Measurements from ENCODE around the gene THAP12. TPM values are rescaled to one million over a fixed set of nuclear protein-coding genes. Genes with fewer than 3 reads are reported as not detected.

The THAP12 gene
- total RNA-seq, 1 experiment from 2014 or later = 60.0 TPM

- no peak for DNase-seq (ENCODE audit: low spot score)
These were observed 564 bp downstream of the THAP12 start for GRCh38 chr11:76380159-76380976.

GRCh38 chr11:76379807-76380158 is 1.1 kb downstream of the THAP12 start:
- no peak for DNase-seq (ENCODE audit: low spot score)

GRCh38 chr11:76376746-76377558 is 4.0 kb downstream of the THAP12 start:
- DNase-seq (ENCODE audit: low spot score) = no peak

GRCh38 chr11:76371170-76371569 is 9.8 kb downstream of the THAP12 start:
- peak; percentile 83 for DNase-seq (ENCODE audit: low spot score)

GRCh38 chr11:76369406-76369805 is 11.5 kb downstream of the THAP12 start:
- DNase-seq (ENCODE audit: low spot score) = no peak

GRCh38 chr11:76368490-76368889 is 12.4 kb downstream of the THAP12 start:
- DNase-seq (ENCODE audit: low spot score) = no peak

- DNase-seq (ENCODE audit: low spot score) = no peak
These were observed 15.8 kb downstream of the THAP12 start for GRCh38 chr11:76365038-76365679.

- DNase-seq (ENCODE audit: low spot score) = no peak
These were observed 18.2 kb downstream of the THAP12 start for GRCh38 chr11:76362716-76363115.

- no peak for DNase-seq (ENCODE audit: low spot score)
These were observed 19.2 kb downstream of the THAP12 start for GRCh38 chr11:76361776-76362175.

- no peak for DNase-seq (ENCODE audit: low spot score)
These were observed 19.6 kb downstream of the THAP12 start for GRCh38 chr11:76361374-76361773.

- no peak for DNase-seq (ENCODE audit: low spot score)
These were observed 25.8 kb downstream of the THAP12 start for GRCh38 chr11:76355172-76355571.

- no peak for DNase-seq (ENCODE audit: low spot score)
These were observed 32.6 kb downstream of the THAP12 start for GRCh38 chr11:76348348-76348747.

GRCh38 chr11:76347466-76347865 is 33.5 kb downstream of the THAP12 start:
- DNase-seq (ENCODE audit: low spot score) = no peak

GRCh38 chr11:76339221-76339620 is 41.7 kb downstream of the THAP12 start:
- no peak for DNase-seq (ENCODE audit: low spot score)

- no peak for DNase-seq (ENCODE audit: low spot score)
These were observed 43.0 kb downstream of the THAP12 start for GRCh38 chr11:76337923-76338322.

- no peak for DNase-seq (ENCODE audit: low spot score)
These were observed 43.5 kb downstream of the THAP12 start for GRCh38 chr11:76337469-76337868.

- no peak for DNase-seq (ENCODE audit: low spot score)
These were observed 44.3 kb downstream of the THAP12 start for GRCh38 chr11:76336597-76336996.

GRCh38 chr11:76335842-76336241 is 45.1 kb downstream of the THAP12 start:
- no peak for DNase-seq (ENCODE audit: low spot score)

- no peak for DNase-seq (ENCODE audit: low spot score)
These were observed 46.0 kb downstream of the THAP12 start for GRCh38 chr11:76334826-76335389.

GRCh38 chr11:76330651-76331050 is 50.3 kb downstream of the THAP12 start:
- DNase-seq (ENCODE audit: low spot score) = no peak

- DNase-seq (ENCODE audit: low spot score) = no peak
These were observed 50.9 kb downstream of the THAP12 start for GRCh38 chr11:76329983-76330382.

- DNase-seq (ENCODE audit: low spot score) = no peak
These were observed 51.8 kb downstream of the THAP12 start for GRCh38 chr11:76329084-76329648.
